Measurements from ENCODE around the gene LMAN2.
"Not testable (repeated sequence)": the region's sequence is repeated elsewhere in the genome, so short reads cannot be mapped to it uniquely, and the experiment has no call there.

Gene LMAN2

GRCh38 chr5:177378884-177379883, 27.7 kb upstream of the LMAN2 start:
- DNase-seq (ENCODE audit: low spot score): no peak

GRCh38 chr5:177377851-177378776, 26.6 kb upstream of the LMAN2 start:
- DNase-seq (ENCODE audit: low spot score): no peak

GRCh38 chr5:177376107-177376506, 24.6 kb upstream of the LMAN2 start:
- DNase-seq (ENCODE audit: low spot score): no peak

- DNase-seq (ENCODE audit: low spot score): not testable (repeated sequence)
Observed at GRCh38 chr5:177375516-177375915, 24.0 kb upstream of the LMAN2 start.

- no peak for DNase-seq (ENCODE audit: low spot score)
Observed at GRCh38 chr5:177374211-177374610, 22.7 kb upstream of the LMAN2 start.

- no peak for DNase-seq (ENCODE audit: low spot score)
Observed at GRCh38 chr5:177373806-177374205, 22.3 kb upstream of the LMAN2 start.

- no peak for DNase-seq (ENCODE audit: low spot score)
Observed at GRCh38 chr5:177372910-177373309, 21.4 kb upstream of the LMAN2 start.

- no peak for DNase-seq (ENCODE audit: low spot score)
Observed at GRCh38 chr5:177372034-177372896, 20.8 kb upstream of the LMAN2 start.

GRCh38 chr5:177371120-177372033, 19.9 kb upstream of the LMAN2 start:
- no peak for DNase-seq (ENCODE audit: low spot score)

- peak; percentile 72 for DNase-seq (ENCODE audit: low spot score)
Observed at GRCh38 chr5:177370488-177371119, 19.1 kb upstream of the LMAN2 start.

- no peak for DNase-seq (ENCODE audit: low spot score)
Observed at GRCh38 chr5:177369645-177370440, 18.4 kb upstream of the LMAN2 start.

GRCh38 chr5:177368869-177369644, 17.6 kb upstream of the LMAN2 start:
- DNase-seq (ENCODE audit: low spot score): no peak

- no peak for DNase-seq (ENCODE audit: low spot score)
Observed at GRCh38 chr5:177367981-177368868, 16.8 kb upstream of the LMAN2 start.

- no peak for DNase-seq (ENCODE audit: low spot score)
Observed at GRCh38 chr5:177367323-177367848, 15.9 kb upstream of the LMAN2 start.

- DNase-seq (ENCODE audit: low spot score): peak; percentile 42
Observed at GRCh38 chr5:177366528-177367322, 15.3 kb upstream of the LMAN2 start.

- DNase-seq (ENCODE audit: low spot score): no peak
Observed at GRCh38 chr5:177365845-177366527, 14.5 kb upstream of the LMAN2 start.

Measured in kidney capillary endothelial cell (primary cell).